Osteoblast (primary cell): Measurements from ENCODE around the gene PSTPIP2. TPM values are rescaled to one million over a fixed set of nuclear protein-coding genes. Genes with fewer than 3 reads are reported as not detected.

Source experiments
- DNase-seq: peaks from one replicate; pipeline ENCODE4 v3.0.0; 2011; ENCODE audit warnings: low spot score, mixed read lengths; ENCODE audit not compliant: insufficient read length; ENCODE audit errors: missing footprints
- H2AFZ ChIP-seq: 2 replicates; pipeline ENCODE4 v1.6.0; 2011; ENCODE audit warnings: mild to moderate bottlenecking, low read length
- H3K27ac ChIP-seq: 2 replicates; pipeline ENCODE4 v1.5.1; 2011; ENCODE audit warnings: mild to moderate bottlenecking, low read depth, low read length, moderate library complexity
- H3K27me3 ChIP-seq: 2 replicates; pipeline ENCODE4 v1.6.0; 2012; ENCODE audit warnings: mild to moderate bottlenecking, control low read depth, inconsistent platforms, low read length, moderate library complexity; ENCODE audit not compliant: insufficient read depth
- H3K36me3 ChIP-seq: 2 replicates; pipeline ENCODE4 v1.5.1; 2011; ENCODE audit warnings: mild to moderate bottlenecking, low read length, control low read depth, moderate library complexity; ENCODE audit not compliant: insufficient read depth
- H3K4me1 ChIP-seq: 2 replicates; pipeline ENCODE4 v1.5.1; 2011; ENCODE audit warnings: mild to moderate bottlenecking, low read length, control low read depth, moderate library complexity; ENCODE audit not compliant: insufficient read depth
- H3K4me2 ChIP-seq: 2 replicates; pipeline ENCODE4 v1.6.0; 2011; ENCODE audit warnings: mild to moderate bottlenecking, low read length; ENCODE audit not compliant: insufficient read depth
- H3K4me3 ChIP-seq: fragments of 200-600 bp; sonication (generic); 3 replicates; pipeline ENCODE4 v1.5.1; 2012; ENCODE audit warnings: mild to moderate bottlenecking, low read length, inconsistent platforms; ENCODE audit not compliant: insufficient read depth
- H3K79me2 ChIP-seq: 2 replicates; pipeline ENCODE4 v1.6.0; 2012; ENCODE audit warnings: mild to moderate bottlenecking, low read length, control low read depth, inconsistent platforms; ENCODE audit not compliant: insufficient read depth
- H3K9me3 ChIP-seq: 2 replicates; pipeline ENCODE4 v1.5.1; 2011; ENCODE audit warnings: low read depth, low read length, control low read depth
- H4K20me1 ChIP-seq: 2 replicates; pipeline ENCODE4 v1.6.0; 2012; ENCODE audit warnings: mild to moderate bottlenecking, low read length, control low read depth; ENCODE audit not compliant: insufficient read depth
- CTCF ChIP-seq: IDR thresholded peaks from 2 replicates; pipeline ENCODE4 v1.5.1; 2011; ENCODE audit warnings: mild to moderate bottlenecking, low read depth, low read length, moderate library complexity; ENCODE audit errors: extremely low read depth
- total RNA-seq: library from RNA; depleted of rRNA; stranded (reverse); fragments of >200 nt; gene quantifications from 2 replicates; pipeline ENCODE4 v1.2.3, GENCODE V29; 2012

PSTPIP2 gene
- total RNA-seq, 1 donor, result 5.8 TPM

GRCh38 chr18:46010050-46010449 lies 62.0 kb downstream of the PSTPIP2 start:
- Histone ChIP-seq H3K27ac (no peak overlapping the region), H3K79me2 (no peaks in the 10 kb centered on the region), H3K36me3 (peaks cover 7% of the 10 kb centered on the region), H3K27me3 (no peaks in the 10 kb centered on the region), H3K9me3 (no peaks in the 10 kb centered on the region), H3K4me2 (no peak overlapping the region), H2AFZ (no peak overlapping the region), H3K4me3 (no peak overlapping the region), H3K4me1 (no peaks in the 10 kb centered on the region), H4K20me1 (no peaks in the 10 kb centered on the region)
- no peak for TF ChIP-seq CTCF
- no peak for DNase-seq

- Histone ChIP-seq H3K79me2 (no peaks in the 10 kb centered on the region), H3K4me2 (no peak overlapping the region), H3K27ac (no peak overlapping the region), H2AFZ (no peak overlapping the region), H3K4me3 (no peak overlapping the region), H3K4me1 (no peaks in the 10 kb centered on the region), H4K20me1 (no peaks in the 10 kb centered on the region), H3K27me3 (no peaks in the 10 kb centered on the region), H3K36me3 (peaks cover 7% of the 10 kb centered on the region), H3K9me3 (no peaks in the 10 kb centered on the region)
- no peak for TF ChIP-seq CTCF
- DNase-seq, result no peak
These were observed 62.8 kb downstream of the PSTPIP2 start for GRCh38 chr18:46009125-46009840.

GRCh38 chr18:46008531-46008930 lies 63.5 kb downstream of the PSTPIP2 start:
- Histone ChIP-seq H4K20me1 (no peaks in the 10 kb centered on the region), H3K27ac (no peak overlapping the region), H3K4me2 (no peak overlapping the region), H3K9me3 (no peaks in the 10 kb centered on the region), H3K79me2 (no peaks in the 10 kb centered on the region), H2AFZ (no peak overlapping the region), H3K4me1 (no peaks in the 10 kb centered on the region), H3K36me3 (peaks cover 7% of the 10 kb centered on the region), H3K27me3 (no peaks in the 10 kb centered on the region), H3K4me3 (no peak overlapping the region)
- TF ChIP-seq CTCF, result no peak
- no peak for DNase-seq

- H3K79me2 ChIP-seq, result no peaks in the 10 kb centered on the region
- TF ChIP-seq CTCF, result no peak
- no peak overlapping the region for H3K4me3 ChIP-seq
- peaks cover 7% of the 10 kb centered on the region for H3K36me3 ChIP-seq
- no peaks in the 10 kb centered on the region for H4K20me1 ChIP-seq
- no peaks in the 10 kb centered on the region for H3K9me3 ChIP-seq
- H3K4me2 ChIP-seq, result no peak overlapping the region
- DNase-seq, result no peak
- H2AFZ ChIP-seq, result no peak overlapping the region
- H3K27me3 ChIP-seq, result no peaks in the 10 kb centered on the region
- H3K27ac ChIP-seq, result no peak overlapping the region
- H3K4me1 ChIP-seq, result no peaks in the 10 kb centered on the region
These were observed 64.9 kb downstream of the PSTPIP2 start for GRCh38 chr18:46007165-46007564.
